GM21515 (cell line): ENCODE data around the gene ITGA4.

Experiments
- ATAC-seq: cut with Tn5 transposase; IDR thresholded peaks from one replicate; pipeline ENCODE4 v1.9.1; 2021; ENCODE audit not compliant: unreplicated experiment

ITGA4 gene

GRCh38 chr2:181570833-181571661 is 113.9 kb downstream of the ITGA4 start:
- ATAC-seq, result no peak

DNA sequence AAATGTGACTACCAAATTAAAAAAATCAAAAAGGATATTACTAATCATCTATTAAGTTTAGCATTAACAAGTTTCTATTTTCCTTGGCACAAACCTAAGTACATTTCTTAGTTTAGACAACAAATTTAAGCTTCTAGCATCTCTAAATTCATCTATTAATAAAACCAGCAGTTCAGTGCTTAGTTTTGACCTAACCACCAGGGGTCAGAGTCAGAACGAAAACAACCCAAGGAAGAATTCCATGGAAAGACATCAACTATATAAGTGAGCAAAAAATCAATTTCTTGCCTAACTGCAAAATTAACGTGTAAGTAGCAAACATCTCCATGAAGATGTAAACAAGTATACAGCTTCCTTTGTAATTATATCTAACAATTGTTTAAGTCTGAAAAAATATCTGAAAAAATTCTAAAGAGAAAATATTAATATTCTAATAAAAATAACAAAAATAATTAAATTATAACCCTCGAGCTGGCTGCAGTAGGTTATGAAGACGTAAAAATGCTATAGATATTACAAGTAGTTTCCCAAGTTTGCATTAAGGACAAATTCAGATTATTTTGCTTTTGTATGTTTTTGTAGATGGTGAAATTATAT is 116.1 kb downstream of the ITGA4 start:
- no peak for ATAC-seq

DNA sequence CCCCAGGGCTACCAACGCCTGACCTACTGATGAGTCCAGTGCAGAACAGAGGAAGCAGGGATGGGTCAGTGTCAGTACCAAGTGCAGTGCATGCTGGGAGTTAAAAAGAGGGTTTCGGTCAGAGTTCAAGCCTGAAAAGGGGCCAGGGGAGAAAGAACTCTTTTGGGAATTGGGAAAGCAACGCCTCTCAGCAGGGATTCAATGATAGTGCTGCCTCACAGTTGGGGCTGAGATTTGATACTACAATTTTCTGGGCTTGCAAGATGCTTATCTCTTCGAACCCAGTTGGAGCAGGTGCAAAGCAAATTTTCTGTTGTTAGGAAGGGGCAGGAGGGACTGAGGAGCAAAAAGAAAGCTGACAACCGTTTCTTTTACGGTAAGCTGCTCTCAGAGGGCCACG is 117.1 kb downstream of the ITGA4 start:
- ATAC-seq, result no peak

DNA sequence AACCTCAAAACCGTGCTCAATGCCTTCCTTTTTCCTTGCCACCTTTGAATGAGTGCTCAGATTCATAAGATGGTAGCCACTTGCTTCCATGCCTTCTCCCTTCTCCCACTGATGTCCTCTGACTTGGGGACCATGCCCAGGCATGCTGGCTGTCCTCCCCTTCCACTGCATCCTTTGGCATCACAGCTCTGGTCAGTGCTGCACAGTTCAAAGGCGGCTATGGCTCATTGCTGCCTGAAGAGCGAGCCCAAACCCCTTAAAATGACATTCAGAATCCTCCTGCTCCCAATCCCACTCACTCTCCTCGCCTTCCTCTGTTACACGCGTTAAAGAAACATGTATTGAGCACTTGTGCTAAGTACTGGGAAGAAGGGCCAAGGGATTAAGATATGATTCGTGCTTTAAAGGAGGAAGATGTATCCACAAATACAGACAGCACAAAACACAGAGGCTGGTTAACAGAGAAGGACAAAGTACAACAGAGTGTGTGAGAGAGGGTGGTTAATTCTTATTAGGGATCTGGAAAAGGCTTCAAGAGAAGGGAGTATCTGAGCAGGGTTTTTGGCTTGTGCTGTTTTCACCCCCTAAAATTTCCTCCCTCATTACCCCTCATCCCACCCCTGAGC is 118.0 kb downstream of the ITGA4 start:
- no peak for ATAC-seq

DNA sequence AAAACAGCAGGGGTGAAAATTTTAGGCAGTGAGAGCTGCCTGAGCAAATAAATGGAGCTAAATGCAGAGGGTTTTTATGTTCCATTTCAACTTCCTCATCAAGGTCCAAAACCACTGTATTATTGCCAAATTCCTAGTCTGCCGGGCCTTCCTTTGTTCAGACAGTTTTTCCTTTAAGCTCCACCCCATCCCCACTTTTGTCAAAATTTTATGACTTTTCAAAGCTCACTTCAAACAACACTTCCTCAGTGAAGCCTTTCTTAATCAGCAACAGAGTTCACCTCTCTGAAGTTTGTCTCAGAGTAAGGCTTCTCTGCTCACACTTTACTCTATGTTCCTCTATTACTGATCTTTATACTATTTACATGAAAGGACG is 118.5 kb downstream of the ITGA4 start:
- ATAC-seq, result no peak

- no peak for ATAC-seq
Observed at GRCh38 chr2:181576431-181576830, 119.2 kb downstream of the ITGA4 start.

DNA sequence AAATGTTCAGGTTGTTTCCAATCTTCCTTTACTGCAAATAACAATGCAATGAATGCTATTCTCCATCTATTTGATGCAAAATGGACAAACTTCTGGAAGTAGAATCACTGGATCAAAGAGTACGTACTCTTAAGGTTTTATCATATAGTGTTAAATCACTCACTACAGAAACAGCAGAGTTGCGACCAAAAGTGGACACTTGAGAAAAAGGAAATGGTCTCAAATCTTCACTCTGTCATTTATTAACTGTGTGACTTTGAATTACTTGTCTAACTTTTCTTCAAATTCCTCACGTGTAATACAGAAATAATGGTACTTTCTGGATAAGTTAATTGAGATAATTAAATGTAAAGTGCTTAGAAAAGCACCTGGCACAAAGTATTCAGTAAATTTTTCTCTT is 121.6 kb downstream of the ITGA4 start:
- ATAC-seq, result no peak

GRCh38 chr2:181581534-181581933 is 124.3 kb downstream of the ITGA4 start:
- no peak for ATAC-seq

GRCh38 chr2:181585732-181586131 is 128.5 kb downstream of the ITGA4 start:
- no peak for ATAC-seq
